ENCODE measurements around the gene DPH1.

- TF ChIP-seq, protein P1, sequence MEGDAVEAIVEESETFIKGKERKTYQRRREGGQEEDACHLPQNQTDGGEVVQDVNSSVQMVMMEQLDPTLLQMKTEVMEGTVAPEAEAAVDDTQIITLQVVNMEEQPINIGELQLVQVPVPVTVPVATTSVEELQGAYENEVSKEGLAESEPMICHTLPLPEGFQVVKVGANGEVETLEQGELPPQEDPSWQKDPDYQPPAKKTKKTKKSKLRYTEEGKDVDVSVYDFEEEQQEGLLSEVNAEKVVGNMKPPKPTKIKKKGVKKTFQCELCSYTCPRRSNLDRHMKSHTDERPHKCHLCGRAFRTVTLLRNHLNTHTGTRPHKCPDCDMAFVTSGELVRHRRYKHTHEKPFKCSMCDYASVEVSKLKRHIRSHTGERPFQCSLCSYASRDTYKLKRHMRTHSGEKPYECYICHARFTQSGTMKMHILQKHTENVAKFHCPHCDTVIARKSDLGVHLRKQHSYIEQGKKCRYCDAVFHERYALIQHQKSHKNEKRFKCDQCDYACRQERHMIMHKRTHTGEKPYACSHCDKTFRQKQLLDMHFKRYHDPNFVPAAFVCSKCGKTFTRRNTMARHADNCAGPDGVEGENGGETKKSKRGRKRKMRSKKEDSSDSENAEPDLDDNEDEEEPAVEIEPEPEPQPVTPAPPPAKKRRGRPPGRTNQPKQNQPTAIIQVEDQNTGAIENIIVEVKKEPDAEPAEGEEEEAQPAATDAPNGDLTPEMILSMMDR (IDR thresholded peaks at IDR 0.05): no peak
- TF ChIP-seq EP300 (IDR thresholded peaks at IDR 0.05): no peak
Observed at GRCh38 chr17:2023256-2023655, 6.7 kb upstream of the DPH1 start.

Data from esophagus muscularis mucosa (tissue), 3 donors.